IPS-11a (cell line): Measurements from ENCODE around the gene ZNF552.
"Not testable (repeated sequence)": the region's sequence is repeated elsewhere in the genome, so short reads cannot be mapped to it uniquely, and the experiment has no call there.

Source experiments
- H3K4me3 ChIP-seq: one replicate; pipeline ENCODE4 v1.5.1; 2013; ENCODE audit warnings: low read depth, low read length, control low read depth

ZNF552 gene

GRCh38 chr19:57814505-57815246 is at the start of gene ZNF552:
Gene ZNF552 (minus strand): TSS chr19:57814913. CDS start chr19:57814743, 170 bp downstream.
- H3K4me3 ChIP-seq: peak within 1 kb of the TSS; percentile 91

DNA sequence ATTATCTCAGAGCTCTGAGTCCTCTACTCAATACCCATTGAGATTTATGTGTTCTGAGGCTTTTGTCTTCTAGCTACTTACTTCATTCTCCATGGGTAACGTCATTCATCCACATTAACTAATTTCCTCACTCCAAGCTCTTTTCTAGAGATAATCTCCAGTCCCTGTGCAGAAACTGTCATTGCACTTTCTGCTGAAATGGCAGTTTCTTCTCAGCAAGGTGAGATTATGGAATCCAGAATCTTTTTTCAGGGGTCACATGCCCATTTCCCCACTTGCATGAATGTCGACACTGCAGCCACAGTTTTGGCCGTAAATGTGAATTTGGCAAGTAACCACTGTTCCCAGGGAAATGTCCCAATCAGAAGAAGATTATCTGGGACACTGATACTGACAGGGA is 47.6 kb upstream of the ZNF552 start:
- H3K4me3 ChIP-seq: not testable (repeated sequence)

DNA sequence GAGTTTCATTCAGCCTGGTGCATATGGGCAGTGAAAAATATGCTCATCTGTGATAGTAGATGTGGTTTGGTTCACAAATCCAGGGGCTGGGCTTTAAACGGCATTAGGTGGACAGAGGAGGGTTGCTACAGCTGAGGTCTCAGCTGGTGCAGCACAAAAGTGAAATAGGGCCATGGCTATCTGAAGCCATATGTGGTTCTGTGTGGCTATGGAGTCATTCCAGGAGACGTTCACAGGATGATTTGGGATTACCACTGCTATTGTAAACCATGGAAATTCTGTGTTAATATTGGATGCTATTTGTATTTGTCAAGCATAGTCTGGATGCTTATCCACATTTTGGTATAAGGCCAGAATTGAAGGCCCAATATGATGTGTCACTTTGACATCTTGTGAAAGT is 39.4 kb upstream of the ZNF552 start:
- not testable (repeated sequence) for H3K4me3 ChIP-seq

- H3K4me3 ChIP-seq: not testable (repeated sequence)
Measured at GRCh38 chr19:57851812-57852603, 37.3 kb upstream of the ZNF552 start.

DNA sequence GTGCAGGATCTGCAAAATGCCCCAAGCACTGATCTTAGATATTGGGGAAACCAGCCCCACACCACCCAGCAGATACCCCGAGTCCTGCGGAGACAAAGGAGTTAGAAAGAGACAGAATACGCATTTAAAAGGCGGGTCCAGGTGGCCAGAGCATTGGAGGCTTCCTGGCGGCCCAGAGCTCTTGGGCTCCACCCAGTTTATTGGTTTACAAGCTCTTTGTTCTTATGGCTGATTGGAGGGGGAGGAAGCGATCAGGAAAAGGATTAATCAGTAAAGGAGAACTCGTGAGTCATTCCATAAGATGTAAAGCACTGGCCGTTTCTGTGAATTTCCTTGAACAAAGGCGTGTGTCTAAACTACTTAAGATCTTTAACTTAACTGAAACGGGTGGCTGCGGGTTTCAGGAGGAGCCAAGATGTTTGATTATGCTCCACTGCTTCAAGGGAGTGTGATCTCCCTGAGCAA is 35.9 kb upstream of the ZNF552 start:
- peak overlapping the region; percentile 74 for H3K4me3 ChIP-seq

DNA sequence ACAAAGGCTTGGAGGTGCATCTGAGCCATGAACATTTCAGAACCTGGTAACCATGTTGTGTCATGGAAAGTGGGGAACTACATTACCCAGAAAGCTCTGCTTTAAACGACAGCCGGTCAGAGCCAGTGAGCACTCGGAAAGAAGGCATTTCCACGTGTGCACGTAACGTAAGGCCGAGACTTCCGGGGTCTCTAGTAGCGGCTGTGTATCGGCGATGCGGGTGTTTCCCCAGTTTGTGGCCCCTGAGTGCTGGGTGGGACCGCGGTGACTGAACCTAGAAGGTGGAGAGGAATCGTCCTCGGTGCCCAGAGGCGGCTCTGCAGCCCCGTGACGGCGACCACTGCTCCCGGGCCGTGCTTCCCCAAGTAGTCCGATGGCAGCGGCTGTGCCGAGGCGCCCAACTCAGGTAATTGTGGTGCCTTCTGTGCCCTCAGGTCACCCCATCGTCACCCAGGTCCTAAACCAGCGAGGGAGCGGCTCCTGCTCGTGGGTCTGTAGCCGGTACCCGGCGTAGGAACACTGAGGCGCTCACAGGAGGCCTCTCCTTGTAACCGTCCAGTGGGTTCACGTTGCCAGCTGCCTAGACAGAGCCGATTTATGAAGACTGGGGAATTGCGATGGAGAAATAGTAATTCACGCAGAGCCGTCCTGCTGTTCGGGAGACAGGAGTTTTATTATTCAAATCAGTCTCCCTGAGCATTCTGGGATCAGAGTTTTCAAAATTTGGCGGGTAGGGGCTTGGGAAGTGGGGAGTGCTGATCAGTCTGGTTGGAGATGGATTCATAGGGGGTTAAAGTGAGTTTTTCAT is 35.2 kb upstream of the ZNF552 start, which contains the start of gene ZNF587:
ZNF587 (plus strand) TSS at position 194 of the 808 bp plus-strand sequence; CDS start at position 374, 180 bp downstream.
- H3K4me3 ChIP-seq: peak within 1 kb of the TSS; percentile 74

- peak overlapping the region; percentile 74 for H3K4me3 ChIP-seq
Measured at GRCh38 chr19:57849162-57849665, 34.5 kb upstream of the ZNF552 start.

DNA sequence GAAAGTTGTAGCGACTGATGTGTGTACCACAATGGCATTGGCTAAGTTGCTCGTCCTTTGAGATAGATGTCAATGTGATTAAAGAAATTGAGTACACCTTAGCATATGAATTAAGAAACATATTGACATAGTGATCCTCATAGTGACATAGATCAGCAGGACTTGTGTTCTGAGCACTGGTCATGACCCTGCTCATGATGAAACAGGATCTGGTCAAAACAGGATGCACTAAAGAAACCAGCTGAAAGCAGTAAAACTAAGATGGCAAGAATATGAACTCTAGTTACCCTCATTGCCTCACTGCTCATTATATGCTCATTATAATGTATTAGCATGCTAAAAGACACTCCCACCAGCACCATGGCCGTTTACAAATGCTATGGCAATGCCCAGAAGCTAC is 32.5 kb upstream of the ZNF552 start:
- H3K4me3 ChIP-seq: not testable (repeated sequence)

GRCh38 chr19:57841122-57841763 is 26.5 kb upstream of the ZNF552 start:
- no peak overlapping the region for H3K4me3 ChIP-seq

GRCh38 chr19:57838622-57839191 is 24.0 kb upstream of the ZNF552 start:
- not testable (repeated sequence) for H3K4me3 ChIP-seq

- not testable (repeated sequence) for H3K4me3 ChIP-seq
Measured at GRCh38 chr19:57836991-57837390, 22.3 kb upstream of the ZNF552 start.

DNA sequence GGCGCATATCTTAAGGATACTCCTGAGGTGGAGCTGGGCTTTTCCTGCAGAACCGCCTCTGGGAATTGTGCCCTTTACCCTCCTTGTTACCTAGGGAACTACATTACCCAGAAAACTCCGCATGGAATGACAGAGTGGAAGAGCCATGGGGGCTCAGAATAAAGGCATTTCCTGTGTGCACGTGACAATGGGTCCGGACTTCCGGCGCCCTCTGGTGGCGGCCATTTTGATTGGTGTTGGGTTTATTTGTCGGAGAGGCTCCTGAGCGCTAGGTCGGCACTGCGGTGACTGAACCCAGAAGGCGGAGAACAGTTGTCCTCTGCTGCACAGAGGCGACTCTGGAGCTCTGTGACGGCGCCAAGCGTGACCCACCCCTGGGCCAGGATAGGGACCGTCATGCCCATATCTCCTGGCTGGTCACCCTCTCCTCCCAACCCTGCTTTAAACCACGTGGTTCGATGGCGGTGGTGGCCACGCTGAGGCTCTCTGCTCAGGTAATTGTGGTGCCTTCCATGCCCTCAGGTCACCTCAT is 15.4 kb upstream of the ZNF552 start, which contains the start of gene ZNF587B:
ZNF587B (plus strand) TSS at position 229 of the 532 bp plus-strand sequence; CDS start at position 459, 230 bp downstream.
- peak within 1 kb of the TSS; percentile 96 for H3K4me3 ChIP-seq

GRCh38 chr19:57829316-57829715 is 14.6 kb upstream of the ZNF552 start:
- H3K4me3 ChIP-seq: no peak overlapping the region

DNA sequence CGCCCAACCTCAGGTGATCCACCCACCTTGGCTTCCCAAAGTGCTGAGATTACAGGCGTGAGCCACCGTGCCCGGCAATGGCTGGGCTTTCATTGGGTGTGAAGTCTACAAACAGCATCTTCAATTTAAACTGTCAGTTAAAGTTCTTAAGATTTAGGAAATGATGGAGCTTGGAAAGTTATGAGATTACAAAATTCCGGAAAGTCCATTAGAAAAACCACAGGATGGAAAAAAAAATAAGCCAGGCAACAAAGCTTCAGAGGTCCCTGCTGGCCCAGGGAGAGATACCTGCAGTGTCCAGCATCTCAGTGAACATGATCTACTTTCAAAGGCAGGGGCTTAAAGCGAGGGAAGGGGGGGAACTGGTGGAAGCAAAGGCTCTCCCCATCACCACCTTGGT is 10.8 kb upstream of the ZNF552 start:
- H3K4me3 ChIP-seq: no peak overlapping the region

DNA sequence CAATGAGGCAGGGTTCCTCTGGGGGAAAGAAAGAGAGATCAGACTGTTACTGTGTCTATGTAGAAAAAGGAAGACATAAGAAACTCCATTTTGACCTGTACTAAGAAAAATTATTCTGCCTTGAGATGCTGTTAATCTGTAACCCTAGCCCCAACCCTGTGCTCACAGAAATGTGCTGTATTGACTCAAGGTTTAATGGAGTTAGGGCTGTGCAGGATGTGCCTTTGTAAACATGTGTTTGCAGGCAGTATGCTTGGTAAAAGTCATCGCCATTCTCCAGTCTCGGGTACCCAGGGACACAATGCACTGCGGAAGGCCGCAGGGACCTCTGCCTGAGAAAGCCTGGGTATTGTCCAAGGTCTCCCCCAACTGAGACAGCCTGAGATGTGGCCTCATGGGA is 8.9 kb upstream of the ZNF552 start:
- H3K4me3 ChIP-seq: not testable (repeated sequence)

GRCh38 chr19:57823155-57823554 is 8.4 kb upstream of the ZNF552 start:
- H3K4me3 ChIP-seq: not testable (repeated sequence)

DNA sequence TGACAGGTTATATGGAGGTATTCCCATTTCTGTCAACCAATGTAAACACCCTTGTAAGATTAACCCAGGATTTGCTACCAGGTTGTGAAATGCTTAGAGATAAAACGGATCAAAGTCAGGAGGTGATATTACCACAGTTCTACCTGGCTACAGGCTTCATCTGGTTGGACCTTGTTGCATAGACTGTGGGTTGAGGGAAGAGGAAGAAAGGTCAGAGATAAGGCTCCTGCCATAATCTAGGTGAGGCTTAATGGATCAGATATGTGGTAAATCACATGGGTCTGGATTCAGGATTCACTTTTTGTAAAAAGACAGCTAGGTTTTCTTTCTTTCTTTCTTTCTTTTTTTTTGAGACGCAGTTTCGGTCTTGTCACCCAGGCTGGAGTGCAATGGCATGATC is 6.8 kb upstream of the ZNF552 start:
- not testable (repeated sequence) for H3K4me3 ChIP-seq

DNA sequence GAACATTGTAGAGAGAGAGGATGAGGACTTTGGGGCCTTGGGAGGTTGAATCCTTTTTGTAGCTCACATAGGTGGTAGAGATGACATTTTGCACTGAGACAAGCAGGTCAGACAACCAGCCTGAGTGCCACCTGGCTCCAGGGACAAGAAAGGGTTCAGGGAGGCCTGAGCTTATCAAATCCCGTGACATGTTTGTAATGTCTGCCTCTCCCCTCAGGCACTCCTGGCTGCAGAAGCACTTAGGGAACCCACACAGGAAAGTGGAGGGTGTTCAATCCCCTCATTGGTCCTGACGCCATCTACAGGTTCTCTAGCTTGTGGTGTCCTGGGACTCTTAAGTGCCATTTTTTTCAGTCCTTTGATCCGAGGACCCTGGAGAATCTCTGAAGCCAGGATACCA is 6.4 kb upstream of the ZNF552 start:
- H3K4me3 ChIP-seq: not testable (repeated sequence)

DNA sequence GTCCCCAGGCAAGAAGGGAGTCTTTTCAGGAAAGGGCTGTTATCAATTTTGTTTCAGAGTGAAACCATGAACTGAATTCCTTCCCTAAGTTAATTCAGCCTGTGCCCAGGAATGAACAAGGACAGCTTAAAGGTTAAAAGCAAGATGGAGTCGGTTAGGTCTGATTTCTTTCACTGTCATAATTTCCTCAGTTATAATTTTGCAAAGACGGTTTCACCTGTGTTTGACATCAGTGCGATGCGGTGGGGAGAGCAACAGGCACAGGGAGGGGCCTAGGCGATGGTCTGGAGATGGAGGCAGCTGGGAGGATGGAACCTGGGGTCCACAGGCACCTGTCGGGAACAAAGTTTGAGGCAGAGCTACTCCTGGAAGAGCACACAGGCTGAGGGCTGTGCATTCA is 5.9 kb upstream of the ZNF552 start:
- peak overlapping the region; percentile 98 for H3K4me3 ChIP-seq
